ENCODE measurements around the gene LMAN2L.

- no peak for TF ChIP-seq CTCF (conservative IDR thresholded peaks at IDR 0.05)
- no peak for TF ChIP-seq EZH2 (IDR thresholded peaks at IDR 0.05; ENCODE audit: low read depth)
Measured at GRCh38 chr2:96687711-96688640, 51.9 kb downstream of the LMAN2L start.
